ENCODE data around the gene RPL7A.
"Not testable (repeated sequence)": the region's sequence is repeated elsewhere in the genome, so short reads cannot be mapped to it uniquely, and the experiment has no call there.

- TF ChIP-seq, protein P1, sequence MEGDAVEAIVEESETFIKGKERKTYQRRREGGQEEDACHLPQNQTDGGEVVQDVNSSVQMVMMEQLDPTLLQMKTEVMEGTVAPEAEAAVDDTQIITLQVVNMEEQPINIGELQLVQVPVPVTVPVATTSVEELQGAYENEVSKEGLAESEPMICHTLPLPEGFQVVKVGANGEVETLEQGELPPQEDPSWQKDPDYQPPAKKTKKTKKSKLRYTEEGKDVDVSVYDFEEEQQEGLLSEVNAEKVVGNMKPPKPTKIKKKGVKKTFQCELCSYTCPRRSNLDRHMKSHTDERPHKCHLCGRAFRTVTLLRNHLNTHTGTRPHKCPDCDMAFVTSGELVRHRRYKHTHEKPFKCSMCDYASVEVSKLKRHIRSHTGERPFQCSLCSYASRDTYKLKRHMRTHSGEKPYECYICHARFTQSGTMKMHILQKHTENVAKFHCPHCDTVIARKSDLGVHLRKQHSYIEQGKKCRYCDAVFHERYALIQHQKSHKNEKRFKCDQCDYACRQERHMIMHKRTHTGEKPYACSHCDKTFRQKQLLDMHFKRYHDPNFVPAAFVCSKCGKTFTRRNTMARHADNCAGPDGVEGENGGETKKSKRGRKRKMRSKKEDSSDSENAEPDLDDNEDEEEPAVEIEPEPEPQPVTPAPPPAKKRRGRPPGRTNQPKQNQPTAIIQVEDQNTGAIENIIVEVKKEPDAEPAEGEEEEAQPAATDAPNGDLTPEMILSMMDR (IDR thresholded peaks at IDR 0.05; ENCODE audit: extremely low read depth in 1 of 2, insufficient read depth in 1 of 2, low read depth in 1 of 2, low read length in 2 of 2), result not testable (repeated sequence)
- not testable (repeated sequence) for TF ChIP-seq JUN (IDR thresholded peaks at IDR 0.05; ENCODE audit: borderline replicate concordance, insufficient read depth, insufficient read length, low read depth)
Observed at GRCh38 chr9:133334888-133335287, 13.1 kb upstream of the RPL7A start.
